HFF-Myc (cell line): ENCODE measurements around the gene CNEP1R1.

Experiments used
- DNase-seq: peaks from one replicate; pipeline ENCODE4 v3.0.0-alpha.2; 2011; ENCODE audit warnings: low read depth; ENCODE audit errors: extremely low read depth
- H3K4me3 ChIP-seq: replicated peaks from 2 replicates; pipeline ENCODE4 v1.5.1; 2011; ENCODE audit warnings: low read depth, mild to moderate bottlenecking, control low read depth, low read length
- CTCF ChIP-seq: IDR thresholded peaks from 2 replicates; pipeline ENCODE4 v1.5.1; 2012; ENCODE audit warnings: mild to moderate bottlenecking, low read depth, low read length, control low read depth; ENCODE audit errors: missing control alignments

Gene CNEP1R1

GRCh38 chr16:49992825-49993224 is 32.2 kb upstream of the CNEP1R1 start:
- DNase-seq, result no peak
- no peak for TF ChIP-seq CTCF
- H3K4me3 ChIP-seq, result no peak overlapping the region

- no peak overlapping the region for H3K4me3 ChIP-seq
- no peak for DNase-seq
- TF ChIP-seq CTCF, result no peak
Measured at GRCh38 chr16:49993579-49993978, 31.4 kb upstream of the CNEP1R1 start.

GRCh38 chr16:49994006-49994405 is 31.0 kb upstream of the CNEP1R1 start:
- no peak for DNase-seq
- H3K4me3 ChIP-seq, result no peak overlapping the region
- TF ChIP-seq CTCF, result no peak

- no peak for DNase-seq
- no peak overlapping the region for H3K4me3 ChIP-seq
- no peak for TF ChIP-seq CTCF
Measured at GRCh38 chr16:49995720-49996119, 29.3 kb upstream of the CNEP1R1 start.

GRCh38 chr16:49997721-49998251 is 27.2 kb upstream of the CNEP1R1 start:
- TF ChIP-seq CTCF, result no peak
- no peak for DNase-seq
- no peak overlapping the region for H3K4me3 ChIP-seq

GRCh38 chr16:49998991-49999390 is 26.0 kb upstream of the CNEP1R1 start:
- TF ChIP-seq CTCF, result no peak
- DNase-seq, result no peak
- H3K4me3 ChIP-seq, result no peak overlapping the region

GRCh38 chr16:50001144-50001543 is 23.9 kb upstream of the CNEP1R1 start:
- H3K4me3 ChIP-seq, result no peak overlapping the region
- TF ChIP-seq CTCF, result no peak
- no peak for DNase-seq
